ENCODE measurements around the gene SRP68. TPM values are rescaled to one million over a fixed set of nuclear protein-coding genes. Genes with fewer than 3 reads are reported as not detected.

SRP68 gene
- total RNA-seq, 1 donor, result 32.3 TPM

GRCh38 chr17:76023900-76024237, 48.4 kb downstream of the SRP68 start:
- DNase-seq (ENCODE audit: low read depth), result no peak
- no peak for TF ChIP-seq CTCF (IDR thresholded peaks at IDR 0.05; ENCODE audit: insufficient read depth, low read length)
- no peak overlapping the region for H3K4me3 ChIP-seq (ENCODE audit: low read depth, low read length)

- no peak for TF ChIP-seq CTCF (IDR thresholded peaks at IDR 0.05; ENCODE audit: insufficient read depth, low read length)
- DNase-seq (ENCODE audit: low read depth), result no peak
- H3K4me3 ChIP-seq (ENCODE audit: low read depth, low read length), result no peak overlapping the region
These were observed 49.1 kb downstream of the SRP68 start for GRCh38 chr17:76022973-76023899.

- no peak overlapping the region for H3K4me3 ChIP-seq (ENCODE audit: low read depth, low read length)
- DNase-seq (ENCODE audit: low read depth), result no peak
- no peak for TF ChIP-seq CTCF (IDR thresholded peaks at IDR 0.05; ENCODE audit: insufficient read depth, low read length)
These were observed 50.0 kb downstream of the SRP68 start for GRCh38 chr17:76022285-76022684.

- no peak for DNase-seq (ENCODE audit: low read depth)
- H3K4me3 ChIP-seq (ENCODE audit: low read depth, low read length), result no peak overlapping the region
- TF ChIP-seq CTCF (IDR thresholded peaks at IDR 0.05; ENCODE audit: insufficient read depth, low read length), result no peak
These were observed 52.4 kb downstream of the SRP68 start for GRCh38 chr17:76019833-76020467.

GRCh38 chr17:76018801-76019200, 53.5 kb downstream of the SRP68 start:
- no peak for TF ChIP-seq CTCF (IDR thresholded peaks at IDR 0.05; ENCODE audit: insufficient read depth, low read length)
- no peak for DNase-seq (ENCODE audit: low read depth)
- no peak overlapping the region for H3K4me3 ChIP-seq (ENCODE audit: low read depth, low read length)

GRCh38 chr17:76018340-76018680, 54.0 kb downstream of the SRP68 start:
- no peak for DNase-seq (ENCODE audit: low read depth)
- no peak for TF ChIP-seq CTCF (IDR thresholded peaks at IDR 0.05; ENCODE audit: insufficient read depth, low read length)
- no peak overlapping the region for H3K4me3 ChIP-seq (ENCODE audit: low read depth, low read length)

Measured in fibroblast of the aortic adventitia (primary cell).